Right lobe of liver (tissue), 4 donors: Measurements from ENCODE around the gene ACSM2A.

Experiments
- CTCF ChIP-seq, 4 donors: fragments of 200-600 bp in 3 of 4; fragments of 450-650 bp in 1 of 4; IDR thresholded peaks; one replicate each; pipeline versions ENCODE4 v1.5.1 to v1.8.0; 2016 to 2022; ENCODE audit warnings: antibody characterized with exemption in 4 of 4, mild to moderate bottlenecking in 2 of 4
- POLR2A ChIP-seq: fragments of 450-650 bp; IDR thresholded peaks from one replicate; pipeline ENCODE4 v1.6.1; 2017; ENCODE audit warnings: antibody characterized with exemption, mild to moderate bottlenecking
- donor health status: DM: no; HTN: no; CAD: no.
- donor health status: DM: no; HTN: no; CAD: no.
- donor health status: DM: no; HTN: yes; CAD: no.

DNA sequence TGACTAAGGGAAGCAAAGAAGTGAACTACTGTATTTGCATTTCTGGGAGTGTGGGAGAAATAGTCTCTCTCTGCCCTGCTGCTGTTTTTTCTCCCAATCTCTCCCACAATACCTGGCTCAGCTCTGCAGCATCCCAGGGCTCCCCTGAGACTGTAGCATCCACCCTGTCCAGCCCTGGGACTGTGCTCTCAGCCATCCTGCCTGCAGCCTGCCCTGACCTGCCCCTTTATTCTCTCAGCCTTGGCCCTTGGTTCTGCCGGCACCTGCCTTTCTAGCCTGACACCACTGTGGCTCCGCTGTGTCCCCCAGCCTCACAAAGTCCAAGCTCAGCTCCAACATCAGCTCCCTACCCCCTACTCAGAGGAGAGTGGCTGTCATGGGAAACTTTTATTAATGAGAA is 48.7 kb upstream of the ACSM2A start:
- TF ChIP-seq CTCF (IDR thresholded peaks at IDR 0.05) (no peak), POLR2A (no peak)
